ENCODE data around the gene NFILZ.
"Not testable (repeated sequence)": the region's sequence is repeated elsewhere in the genome, so short reads cannot be mapped to it uniquely, and the experiment has no call there.

NFILZ gene

GRCh38 chr19:8611391-8611876 lies 19.0 kb upstream of the NFILZ start:
- DNase-seq (ENCODE audit: low spot score), result no peak

- DNase-seq (ENCODE audit: low spot score), result no peak
Observed at GRCh38 chr19:8611877-8612806, 18.3 kb upstream of the NFILZ start.

GRCh38 chr19:8612807-8613171 lies 17.6 kb upstream of the NFILZ start:
- no peak for DNase-seq (ENCODE audit: low spot score)

GRCh38 chr19:8614455-8614854 lies 16.0 kb upstream of the NFILZ start:
- no peak for DNase-seq (ENCODE audit: low spot score)

- peak; percentile 35 for DNase-seq (ENCODE audit: low spot score)
Observed at GRCh38 chr19:8615024-8615423, 15.4 kb upstream of the NFILZ start.

GRCh38 chr19:8615813-8616596 lies 14.4 kb upstream of the NFILZ start:
- peak; percentile 65 for DNase-seq (ENCODE audit: low spot score)

GRCh38 chr19:8616861-8617260 lies 13.6 kb upstream of the NFILZ start:
- no peak for DNase-seq (ENCODE audit: low spot score)

- DNase-seq (ENCODE audit: low spot score), result not testable (repeated sequence)
Observed at GRCh38 chr19:8617325-8617724, 13.1 kb upstream of the NFILZ start.

- DNase-seq (ENCODE audit: low spot score), result no peak
Observed at GRCh38 chr19:8617984-8618383, 12.4 kb upstream of the NFILZ start.

GRCh38 chr19:8618751-8619150 lies 11.7 kb upstream of the NFILZ start:
- DNase-seq (ENCODE audit: low spot score), result peak; percentile 53

GRCh38 chr19:8622886-8623285 lies 7.5 kb upstream of the NFILZ start:
- DNase-seq (ENCODE audit: low spot score), result peak; percentile 21

GRCh38 chr19:8626842-8627241 lies 3.6 kb upstream of the NFILZ start:
- no peak for DNase-seq (ENCODE audit: low spot score)

GRCh38 chr19:8629184-8629583 lies 1.2 kb upstream of the NFILZ start:
- no peak for DNase-seq (ENCODE audit: low spot score)

- no peak for DNase-seq (ENCODE audit: low spot score)
Observed at GRCh38 chr19:8630796-8631424, 477 bp downstream of the NFILZ start.

- DNase-seq (ENCODE audit: low spot score), result no peak
Observed at GRCh38 chr19:8631425-8631819, 989 bp downstream of the NFILZ start.

GRCh38 chr19:8635422-8635821 lies 5.0 kb downstream of the NFILZ start:
- peak; percentile 80 for DNase-seq (ENCODE audit: low spot score)

- not testable (repeated sequence) for DNase-seq (ENCODE audit: low spot score)
Observed at GRCh38 chr19:8637070-8637469, 6.6 kb downstream of the NFILZ start.

- no peak for DNase-seq (ENCODE audit: low spot score)
Observed at GRCh38 chr19:8638078-8638619, 7.7 kb downstream of the NFILZ start.

- DNase-seq (ENCODE audit: low spot score), result no peak
Observed at GRCh38 chr19:8639821-8640401, 9.5 kb downstream of the NFILZ start.

- DNase-seq (ENCODE audit: low spot score), result no peak
Observed at GRCh38 chr19:8640402-8641004, 10.1 kb downstream of the NFILZ start.

- DNase-seq (ENCODE audit: low spot score), result no peak
Observed at GRCh38 chr19:8641221-8641907, 10.9 kb downstream of the NFILZ start.
